Mucosa of rectum (tissue), 2 donors: ENCODE measurements around the gene TMEM185A.
"Not testable (repeated sequence)": the region's sequence is repeated elsewhere in the genome, so short reads cannot be mapped to it uniquely, and the experiment has no call there.

Source experiments
- H3K27ac ChIP-seq, 2 donors: one replicate each; pipeline ENCODE4 v1.7.0; 2013; ENCODE audit warnings: inconsistent platforms in 2 of 2, low read depth in 2 of 2, low read length in 2 of 2
- H3K27me3 ChIP-seq, 2 donors: one replicate each; pipeline ENCODE4 v1.7.0; 2013; ENCODE audit warnings: low read length in 2 of 2; ENCODE audit not compliant: control insufficient read depth in 2 of 2, insufficient read depth in 2 of 2
- H3K36me3 ChIP-seq, 2 donors: one replicate each; pipeline ENCODE4 v1.7.0; 2013; ENCODE audit warnings: low read length in 2 of 2; ENCODE audit not compliant: control insufficient read depth in 2 of 2, insufficient read depth in 2 of 2
- H3K4me1 ChIP-seq, 2 donors: one replicate each; pipeline ENCODE4 v1.7.0; 2013; ENCODE audit warnings: low read length in 2 of 2, mild to moderate bottlenecking in 1 of 2; ENCODE audit not compliant: control insufficient read depth in 2 of 2, insufficient read depth in 2 of 2
- H3K4me3 ChIP-seq, 2 donors: one replicate each; pipeline ENCODE4 v1.7.0; 2013; ENCODE audit warnings: low read length in 2 of 2
- H3K9ac ChIP-seq, 2 donors: one replicate each; pipeline ENCODE4 v1.7.0; 2013; ENCODE audit warnings: low read length in 2 of 2, low read depth in 1 of 2, mild to moderate bottlenecking in 1 of 2
- H3K9me3 ChIP-seq, 2 donors: one replicate each; pipeline ENCODE4 v1.7.0; 2013; ENCODE audit warnings: low read length in 2 of 2; ENCODE audit not compliant: control insufficient read depth in 2 of 2
- donor health status: healthy.
- donor health status: Normal muscosa, but diverticular disease.

TMEM185A gene

GRCh38 chrX:149567621-149568417 is 63.8 kb downstream of the TMEM185A start:
- H3K36me3 ChIP-seq, result no peaks in the 10 kb centered on the region
- no peaks in the 10 kb centered on the region for H3K9me3 ChIP-seq
- H3K27me3 ChIP-seq, result no peaks in the 10 kb centered on the region
- H3K9ac ChIP-seq, result no peak overlapping the region
- no peaks in the 10 kb centered on the region for H3K4me1 ChIP-seq
- H3K4me3 ChIP-seq, result no peak overlapping the region
- H3K27ac ChIP-seq, result no peak overlapping the region

DNA sequence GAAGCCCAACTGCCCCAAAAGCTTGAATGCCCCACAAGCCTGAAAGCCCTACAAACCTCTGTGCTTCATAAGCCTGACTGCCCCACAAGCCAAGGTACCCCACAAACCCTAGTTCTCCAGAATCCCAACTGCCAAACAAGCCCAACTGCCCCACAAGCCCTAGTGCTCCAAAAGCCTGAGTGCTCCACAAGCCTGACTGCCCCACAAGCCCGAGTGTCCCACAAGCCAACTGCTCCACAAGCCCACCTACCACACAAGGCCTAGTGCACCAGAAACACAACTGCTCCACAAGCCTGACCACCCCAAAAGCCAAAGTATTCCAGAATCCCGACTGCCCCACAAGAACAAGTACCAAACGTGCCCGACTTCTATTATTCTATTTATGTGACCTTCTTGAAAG is 68.2 kb downstream of the TMEM185A start:
- H3K36me3 ChIP-seq, result no peaks in the 10 kb centered on the region
- no peaks in the 10 kb centered on the region for H3K4me1 ChIP-seq
- H3K27me3 ChIP-seq, result no peaks in the 10 kb centered on the region
- no peak overlapping the region for H3K4me3 ChIP-seq
- no peak overlapping the region for H3K9ac ChIP-seq
- H3K9me3 ChIP-seq, result no peaks in the 10 kb centered on the region
- no peak overlapping the region for H3K27ac ChIP-seq

DNA sequence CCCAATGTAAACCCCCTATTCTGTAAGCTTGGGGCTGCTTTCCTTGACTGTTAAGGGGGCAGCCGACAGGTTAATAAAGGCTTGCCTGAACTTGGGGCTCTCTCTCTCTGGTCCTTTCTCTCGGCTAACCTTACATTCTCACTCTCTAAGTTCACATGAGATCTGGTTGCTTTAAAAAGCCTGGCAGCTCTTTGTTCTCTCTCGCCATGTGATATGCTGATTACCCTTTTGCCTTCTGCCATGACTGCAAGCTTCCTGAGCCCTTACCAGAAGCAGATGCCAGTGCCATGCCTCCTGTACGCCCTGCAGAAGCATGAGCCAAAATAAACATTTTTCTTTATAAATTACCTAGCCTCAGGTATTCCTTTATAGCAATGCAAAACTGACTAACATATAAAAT is 76.3 kb downstream of the TMEM185A start:
- H3K9ac ChIP-seq, H3K9me3 ChIP-seq, H3K36me3 ChIP-seq, H3K4me3 ChIP-seq, H3K4me1 ChIP-seq, H3K27me3 ChIP-seq, H3K27ac ChIP-seq: not testable (repeated sequence)

- not testable (repeated sequence) for H3K4me3 ChIP-seq, H3K27ac ChIP-seq, H3K9me3 ChIP-seq, H3K9ac ChIP-seq, H3K4me1 ChIP-seq, H3K27me3 ChIP-seq, H3K36me3 ChIP-seq
Observed at GRCh38 chrX:149551939-149552248, 79.7 kb downstream of the TMEM185A start.

DNA sequence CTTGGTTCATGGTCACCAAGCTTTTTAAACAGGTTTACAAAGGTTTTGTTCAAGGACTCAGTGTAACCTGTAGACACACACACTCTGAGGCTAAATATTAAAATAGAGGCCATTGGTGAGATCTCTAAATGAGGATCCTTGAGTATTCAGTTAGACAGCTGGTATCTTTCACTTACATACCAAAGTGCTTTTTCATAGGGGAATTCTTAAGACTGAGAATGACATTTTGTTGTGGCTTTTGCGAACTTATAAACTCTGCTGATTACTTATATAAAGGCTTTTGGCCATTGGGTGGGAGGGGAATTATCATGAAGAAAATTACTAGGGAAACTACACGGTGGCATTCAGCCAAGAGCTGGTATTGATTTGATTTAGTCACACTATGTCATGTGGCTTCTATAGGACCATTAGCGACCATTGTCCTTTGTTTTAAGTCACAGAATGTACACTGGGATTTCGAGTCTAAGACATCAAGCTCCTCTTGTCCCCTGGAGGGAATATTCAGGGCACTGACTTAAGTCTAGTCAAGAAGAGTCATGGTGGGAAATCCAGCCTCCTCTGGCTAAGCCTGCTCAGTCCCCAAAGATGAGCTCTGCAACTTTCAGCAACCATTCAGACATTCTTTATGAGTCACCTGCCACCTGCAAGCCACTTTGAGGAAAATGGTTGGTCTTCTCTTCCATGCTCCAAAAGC is 80.2 kb downstream of the TMEM185A start:
- not testable (repeated sequence) for H3K4me1 ChIP-seq, H3K27me3 ChIP-seq, H3K4me3 ChIP-seq, H3K27ac ChIP-seq, H3K36me3 ChIP-seq, H3K9ac ChIP-seq, H3K9me3 ChIP-seq

DNA sequence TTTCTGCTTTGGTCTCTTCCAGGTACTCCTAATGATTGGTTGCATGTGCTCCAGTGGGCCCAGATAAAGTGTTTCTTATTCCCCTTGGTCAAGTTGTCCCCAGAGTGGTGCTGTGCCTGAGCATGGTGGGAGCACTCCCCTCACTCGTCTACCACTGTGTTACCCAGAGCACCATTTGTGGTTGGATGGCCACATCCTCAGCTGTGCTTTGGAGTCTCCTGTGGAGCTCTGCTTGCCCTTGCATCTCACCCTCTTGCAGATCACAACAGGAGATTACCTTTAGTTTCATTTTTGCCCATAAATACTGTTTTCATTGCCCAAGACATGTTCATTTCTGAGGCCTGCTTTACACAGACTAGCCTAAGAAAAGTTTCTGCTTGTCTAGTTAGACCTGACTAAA is 81.1 kb downstream of the TMEM185A start:
- not testable (repeated sequence) for H3K36me3 ChIP-seq

GRCh38 chrX:149549701-149550100 is 81.9 kb downstream of the TMEM185A start, which contains the start of gene HSFX3:
Gene HSFX3 (minus strand): TSS chrX:149549924. CDS start chrX:149549852, 72 bp downstream.
- not testable (repeated sequence) for H3K27me3 ChIP-seq, H3K4me1 ChIP-seq, H3K27ac ChIP-seq, H3K36me3 ChIP-seq, H3K4me3 ChIP-seq, H3K9me3 ChIP-seq, H3K9ac ChIP-seq

More for the DNA sequence above, 81.1 kb downstream of the TMEM185A start:
- H3K27me3 ChIP-seq, H3K9me3 ChIP-seq, H3K9ac ChIP-seq, H3K27ac ChIP-seq, H3K4me1 ChIP-seq, H3K4me3 ChIP-seq: not testable (repeated sequence)

DNA sequence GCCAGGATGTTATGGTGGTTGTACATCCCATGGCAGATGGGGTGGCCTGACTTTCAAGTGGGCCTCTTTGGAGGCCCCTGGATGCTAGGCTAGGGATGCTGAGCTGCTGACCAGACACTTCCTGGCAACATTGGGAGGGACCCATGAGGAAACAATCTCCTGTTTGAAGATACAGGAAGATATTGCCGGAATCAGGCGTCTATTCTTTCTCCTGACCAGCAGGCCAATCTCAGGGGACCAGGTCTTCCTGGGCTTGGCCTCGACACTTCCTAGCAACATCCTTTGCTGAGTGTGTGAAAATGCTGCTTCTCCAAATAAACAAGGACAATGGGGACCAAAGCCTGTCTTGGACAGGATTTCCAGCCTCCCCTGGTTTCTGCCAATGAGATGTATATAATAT is 83.8 kb downstream of the TMEM185A start:
- not testable (repeated sequence) for H3K4me3 ChIP-seq, H3K27me3 ChIP-seq, H3K9me3 ChIP-seq, H3K27ac ChIP-seq, H3K36me3 ChIP-seq, H3K4me1 ChIP-seq, H3K9ac ChIP-seq

GRCh38 chrX:149546962-149547361 is 84.6 kb downstream of the TMEM185A start:
- not testable (repeated sequence) for H3K36me3 ChIP-seq, H3K27ac ChIP-seq, H3K27me3 ChIP-seq, H3K9ac ChIP-seq, H3K4me1 ChIP-seq, H3K4me3 ChIP-seq, H3K9me3 ChIP-seq
